Trophoblast cell (in vitro differentiated cells and primary cell): Measurements from ENCODE around the gene FHIT.

Experiments
- DNase-seq, 2 donors: peaks; one replicate each; pipeline ENCODE4 v3.0.0-alpha.2; 2016
- H2AFZ ChIP-seq: 2 replicates; pipeline ENCODE4 v1.6.1; 2013; ENCODE audit warnings: low read length, moderate library complexity, mild to moderate bottlenecking; ENCODE audit not compliant: insufficient read depth, poor library complexity
- H2AK5ac ChIP-seq: 2 replicates; pipeline ENCODE4 v1.6.1; 2013; ENCODE audit warnings: mild to moderate bottlenecking, low read length
- H2BK120ac ChIP-seq: 2 replicates; pipeline ENCODE4 v1.6.1; 2013; ENCODE audit warnings: low read length, mild to moderate bottlenecking, moderate library complexity; ENCODE audit not compliant: insufficient read depth, poor library complexity
- H2BK12ac ChIP-seq: 2 replicates; pipeline ENCODE4 v1.6.1; 2013; ENCODE audit warnings: mild to moderate bottlenecking, low read length, moderate library complexity
- H2BK5ac ChIP-seq: 2 replicates; pipeline ENCODE4 v1.6.1; 2013; ENCODE audit warnings: low read length, low read depth, moderate library complexity, mild to moderate bottlenecking; ENCODE audit not compliant: poor library complexity
- H3K14ac ChIP-seq: 2 replicates; pipeline ENCODE4 v1.6.1; 2013; ENCODE audit warnings: mild to moderate bottlenecking, low read length
- H3K18ac ChIP-seq: 2 replicates; pipeline ENCODE4 v1.6.1; 2013; ENCODE audit warnings: mild to moderate bottlenecking, low read length
- H3K23ac ChIP-seq: 2 replicates; pipeline ENCODE4 v1.6.1; 2013; ENCODE audit warnings: low read length
- H3K27ac ChIP-seq: 2 replicates; pipeline ENCODE4 v1.5.1; 2013; ENCODE audit warnings: low read depth, mild to moderate bottlenecking, inconsistent platforms, low read length, moderate library complexity
- H3K27me3 ChIP-seq: 2 replicates; pipeline ENCODE4 v1.6.1; 2013; ENCODE audit warnings: inconsistent platforms, mild to moderate bottlenecking, low read length, moderate library complexity; ENCODE audit not compliant: insufficient read depth
- H3K36me3 ChIP-seq, 2 experiments: 1 replicate in 1 of 2; 2 replicates in 1 of 2; pipeline ENCODE4 v1.6.1; 2013; ENCODE audit warnings: low read length in 2 of 2, mild to moderate bottlenecking in 2 of 2, moderate library complexity in 1 of 2; ENCODE audit not compliant: insufficient read depth in 2 of 2, control insufficient read depth in 1 of 2
- H3K4ac ChIP-seq: 2 replicates; pipeline ENCODE4 v1.6.1; 2013; ENCODE audit warnings: low read depth, mild to moderate bottlenecking, low read length, moderate library complexity
- H3K4me1 ChIP-seq, 2 experiments: 1 replicate in 1 of 2; 2 replicates in 1 of 2; pipeline ENCODE4 v1.6.1; 2013; ENCODE audit warnings: low read length in 2 of 2, mild to moderate bottlenecking in 2 of 2, moderate library complexity in 1 of 2; ENCODE audit not compliant: insufficient read depth in 2 of 2, control insufficient read depth in 1 of 2
- H3K4me2 ChIP-seq: 2 replicates; pipeline ENCODE4 v1.6.1; 2013; ENCODE audit warnings: inconsistent platforms, mild to moderate bottlenecking, low read length, moderate library complexity
- H3K4me3 ChIP-seq: 2 replicates; pipeline ENCODE4 v1.5.1; 2013; ENCODE audit warnings: mild to moderate bottlenecking, low read depth, low read length, inconsistent platforms
- H3K79me1 ChIP-seq: one replicate; pipeline ENCODE4 v1.6.1; 2013; ENCODE audit warnings: low read length
- H3K79me2 ChIP-seq: 2 replicates; pipeline ENCODE4 v1.6.1; 2013; ENCODE audit warnings: low read length, mild to moderate bottlenecking; ENCODE audit not compliant: control insufficient read depth, insufficient read depth, poor library complexity
- H3K9ac ChIP-seq: 2 replicates; pipeline ENCODE4 v1.6.1; 2013; ENCODE audit warnings: mild to moderate bottlenecking, low read length
- H3K9me3 ChIP-seq: 2 replicates; pipeline ENCODE4 v1.6.1; 2013; ENCODE audit warnings: low read depth, mild to moderate bottlenecking, control low read depth, inconsistent platforms, low read length; ENCODE audit not compliant: insufficient read depth
- H4K12ac ChIP-seq: 2 replicates; pipeline ENCODE4 v1.6.1; 2013; ENCODE audit warnings: low read depth, mild to moderate bottlenecking, low read length, moderate library complexity
- H4K8ac ChIP-seq: 2 replicates; pipeline ENCODE4 v1.6.1; 2013; ENCODE audit warnings: low read depth, mild to moderate bottlenecking, low read length, moderate library complexity
- H4K91ac ChIP-seq: one replicate; pipeline ENCODE4 v1.6.1; 2013; ENCODE audit warnings: low read depth, mild to moderate bottlenecking, low read length, moderate library complexity
- WGBS: extraction: QIAGEN DNeasy Blood & Tissue Kit; methylation state at CpG from one replicate; pipeline ENCODE4 v1.1.7; 2013; ENCODE audit warnings: missing lambda C conversion rate; ENCODE audit not compliant: insufficient read length, insufficient coverage; ENCODE audit errors: extremely low coverage; 5-methylcytosine and 5-hydroxymethylcytosine counted together

Gene FHIT

DNA sequence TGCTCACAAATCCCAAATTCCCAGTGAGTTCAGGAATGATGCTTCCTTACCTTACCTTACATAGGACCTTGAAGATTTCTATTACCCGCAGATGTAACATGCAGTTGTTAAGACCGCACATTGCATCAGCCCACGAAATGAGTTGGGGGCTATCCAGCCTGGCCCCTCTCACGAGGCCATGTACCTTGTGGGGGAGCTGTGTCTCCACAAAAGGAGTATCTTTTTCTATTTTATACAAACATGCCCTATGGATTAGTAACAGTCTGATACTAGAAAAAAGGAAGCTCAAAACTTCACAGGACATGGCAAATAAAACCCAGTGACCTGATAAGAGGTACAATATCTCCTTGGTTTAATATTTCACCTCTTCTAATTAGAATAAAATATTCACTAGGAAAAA lies 1114.7 kb downstream of the FHIT start:
- Histone ChIP-seq H3K79me2 (no peaks in the 10 kb centered on the region), H3K9me3 (no peaks in the 10 kb centered on the region), H3K4ac (no peak overlapping the region), H3K79me1 (no peaks in the 10 kb centered on the region), H3K4me2 (no peak overlapping the region), H4K8ac (no peak overlapping the region), H4K12ac (no peak overlapping the region), H3K27ac (no peak overlapping the region), H3K23ac (no peak overlapping the region), H3K9ac (no peak overlapping the region), H3K4me3 (no peak overlapping the region), H2AFZ (no peak overlapping the region), H3K4me1 (no peaks in the 10 kb centered on the region), H3K36me3 (no peaks in the 10 kb centered on the region), H3K14ac (no peak overlapping the region), H2BK5ac (no peak overlapping the region), H2AK5ac (no peak overlapping the region), H3K27me3 (no peaks in the 10 kb centered on the region), H3K18ac (no peak overlapping the region), H4K91ac (no peak overlapping the region), H2BK120ac (no peak overlapping the region), H2BK12ac (no peak overlapping the region)
- no CpG with 5 or more reads among the region's 4 CpGs for WGBS
- DNase-seq, result no peak

DNA sequence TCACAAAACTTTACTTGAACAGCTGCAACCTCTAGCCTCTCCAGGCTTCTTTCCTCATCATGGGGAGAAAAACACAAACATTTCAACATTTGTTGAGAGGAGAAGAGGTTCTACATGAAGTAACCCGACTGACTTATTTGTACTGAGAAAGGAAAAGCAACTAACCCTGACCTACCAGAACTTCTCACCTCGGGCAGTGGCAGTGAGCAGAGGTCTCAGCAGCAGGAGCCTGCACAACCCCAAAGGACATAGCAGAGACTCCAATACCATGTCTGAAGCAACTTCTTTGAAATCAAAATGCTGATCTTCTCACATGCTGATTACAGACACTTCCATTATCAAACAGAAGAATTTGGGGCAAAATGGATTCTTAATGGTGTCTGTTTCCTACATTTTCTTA lies 1115.8 kb downstream of the FHIT start:
- Histone ChIP-seq H3K27me3 (no peaks in the 10 kb centered on the region), H3K4me3 (no peak overlapping the region), H4K91ac (no peak overlapping the region), H3K27ac (no peak overlapping the region), H3K23ac (no peak overlapping the region), H3K79me1 (no peaks in the 10 kb centered on the region), H3K4me2 (no peak overlapping the region), H4K12ac (no peak overlapping the region), H3K9me3 (no peaks in the 10 kb centered on the region), H4K8ac (no peak overlapping the region), H2AK5ac (no peak overlapping the region), H2BK120ac (no peak overlapping the region), H2AFZ (no peak overlapping the region), H3K36me3 (no peaks in the 10 kb centered on the region), H2BK12ac (no peak overlapping the region), H3K79me2 (no peaks in the 10 kb centered on the region), H3K14ac (no peak overlapping the region), H3K4me1 (no peaks in the 10 kb centered on the region), H2BK5ac (no peak overlapping the region), H3K4ac (no peak overlapping the region), H3K9ac (no peak overlapping the region), H3K18ac (no peak overlapping the region)
- WGBS, result no CpG with 5 or more reads among the region's 2 CpGs
- DNase-seq, result peak in 1 of 2 donors; percentile 20

DNA sequence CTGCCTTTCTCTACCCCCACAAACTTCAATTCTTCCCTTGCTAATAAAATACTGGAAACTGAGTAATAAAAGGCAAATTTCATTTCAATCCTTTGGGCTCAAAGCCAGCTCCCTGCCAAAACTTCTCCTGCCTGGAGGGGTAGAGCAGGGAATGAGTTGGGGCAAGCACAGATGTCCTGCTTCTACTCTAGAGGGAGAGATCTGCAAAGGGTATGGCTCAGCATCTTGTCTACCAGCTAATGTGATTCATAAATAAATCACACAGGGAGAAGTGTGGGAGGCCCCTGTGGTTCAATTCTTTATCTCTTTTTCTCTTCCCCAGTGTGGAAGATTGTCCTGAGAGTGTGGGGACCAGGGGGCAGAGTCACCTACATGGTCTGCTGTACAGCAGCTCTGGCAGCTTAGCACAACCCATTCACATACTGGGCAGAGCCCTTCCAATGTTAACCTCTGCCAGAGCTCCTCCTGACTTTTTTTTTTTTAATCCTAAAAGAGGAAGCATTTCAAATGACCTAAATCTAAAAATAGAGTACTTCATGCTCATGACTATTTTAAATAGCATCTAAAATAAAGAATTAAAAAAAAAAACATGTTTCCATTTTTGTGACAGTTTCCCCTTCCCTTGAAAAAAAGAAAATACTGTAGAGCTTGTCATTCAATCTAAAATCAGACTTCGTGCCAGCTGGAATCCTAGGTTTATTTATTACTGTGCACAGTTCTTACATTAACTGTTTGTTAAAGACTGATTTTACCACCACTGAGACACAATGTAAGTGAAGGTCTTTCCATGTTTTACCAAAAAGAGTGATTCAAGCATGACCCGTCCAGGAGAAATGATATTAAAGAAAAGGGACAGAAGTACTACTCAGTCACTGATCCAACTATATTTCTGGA lies 1117.7 kb downstream of the FHIT start:
- H3K79me2 ChIP-seq, result no peaks in the 10 kb centered on the region
- no peak overlapping the region for H2AK5ac ChIP-seq
- H3K4me2 ChIP-seq, result no peak overlapping the region
- WGBS, result no CpG with 5 or more reads among the region's 2 CpGs
- no peak overlapping the region for H4K8ac ChIP-seq
- H2BK5ac ChIP-seq, result no peak overlapping the region
- H3K36me3 ChIP-seq, result no peaks in the 10 kb centered on the region
- H3K79me1 ChIP-seq, result no peaks in the 10 kb centered on the region
- no peak overlapping the region for H2BK120ac ChIP-seq
- H4K91ac ChIP-seq, result no peak overlapping the region
- no peak for DNase-seq
- no peak overlapping the region for H3K9ac ChIP-seq
- H3K18ac ChIP-seq, result no peak overlapping the region
- no peak overlapping the region for H4K12ac ChIP-seq
- H3K9me3 ChIP-seq, result no peaks in the 10 kb centered on the region
- no peaks in the 10 kb centered on the region for H3K27me3 ChIP-seq
- no peak overlapping the region for H2BK12ac ChIP-seq
- H3K4me3 ChIP-seq, result no peak overlapping the region
- no peak overlapping the region for H3K27ac ChIP-seq
- H3K4me1 ChIP-seq, result no peaks in the 10 kb centered on the region
- H3K23ac ChIP-seq, result no peak overlapping the region
- no peak overlapping the region for H2AFZ ChIP-seq
- no peak overlapping the region for H3K4ac ChIP-seq
- no peak overlapping the region for H3K14ac ChIP-seq

DNA sequence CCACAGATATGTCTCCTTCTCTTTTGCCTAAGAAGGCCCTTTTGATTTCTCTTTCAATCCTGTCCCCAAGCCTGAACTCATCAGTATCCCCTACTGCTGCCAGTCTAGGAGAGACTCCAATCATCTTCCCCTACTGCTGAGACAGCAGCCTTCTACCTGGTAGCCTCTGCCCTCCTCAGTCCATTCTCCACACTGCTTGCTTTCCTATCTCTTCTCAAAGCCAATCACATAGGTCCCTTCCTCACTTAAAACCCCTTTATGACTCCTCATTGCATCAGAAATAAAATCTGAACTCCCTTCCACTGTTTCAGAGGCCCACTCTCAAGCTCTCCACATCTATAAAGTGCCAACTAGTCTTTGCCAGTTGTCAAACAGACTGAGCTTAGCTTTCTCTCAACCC lies 1119.6 kb downstream of the FHIT start:
- no peak overlapping the region for H3K27ac ChIP-seq
- no peaks in the 10 kb centered on the region for H3K9me3 ChIP-seq
- no peak overlapping the region for H2BK12ac ChIP-seq
- no peak overlapping the region for H3K4me2 ChIP-seq
- no peaks in the 10 kb centered on the region for H3K27me3 ChIP-seq
- no peak overlapping the region for H4K12ac ChIP-seq
- no peak for DNase-seq
- H2BK5ac ChIP-seq, result no peak overlapping the region
- H3K18ac ChIP-seq, result no peak overlapping the region
- no peak overlapping the region for H3K23ac ChIP-seq
- H3K4me1 ChIP-seq, result no peaks in the 10 kb centered on the region
- H2AFZ ChIP-seq, result no peak overlapping the region
- no peaks in the 10 kb centered on the region for H3K36me3 ChIP-seq
- no peak overlapping the region for H3K4me3 ChIP-seq
- H2AK5ac ChIP-seq, result no peak overlapping the region
- no peak overlapping the region for H3K4ac ChIP-seq
- H2BK120ac ChIP-seq, result no peak overlapping the region
- no peaks in the 10 kb centered on the region for H3K79me2 ChIP-seq
- no peak overlapping the region for H4K91ac ChIP-seq
- no peak overlapping the region for H4K8ac ChIP-seq
- H3K79me1 ChIP-seq, result no peaks in the 10 kb centered on the region
- H3K14ac ChIP-seq, result no peak overlapping the region
- no peak overlapping the region for H3K9ac ChIP-seq
